ENCODE data around the gene PHF13.

DNA sequence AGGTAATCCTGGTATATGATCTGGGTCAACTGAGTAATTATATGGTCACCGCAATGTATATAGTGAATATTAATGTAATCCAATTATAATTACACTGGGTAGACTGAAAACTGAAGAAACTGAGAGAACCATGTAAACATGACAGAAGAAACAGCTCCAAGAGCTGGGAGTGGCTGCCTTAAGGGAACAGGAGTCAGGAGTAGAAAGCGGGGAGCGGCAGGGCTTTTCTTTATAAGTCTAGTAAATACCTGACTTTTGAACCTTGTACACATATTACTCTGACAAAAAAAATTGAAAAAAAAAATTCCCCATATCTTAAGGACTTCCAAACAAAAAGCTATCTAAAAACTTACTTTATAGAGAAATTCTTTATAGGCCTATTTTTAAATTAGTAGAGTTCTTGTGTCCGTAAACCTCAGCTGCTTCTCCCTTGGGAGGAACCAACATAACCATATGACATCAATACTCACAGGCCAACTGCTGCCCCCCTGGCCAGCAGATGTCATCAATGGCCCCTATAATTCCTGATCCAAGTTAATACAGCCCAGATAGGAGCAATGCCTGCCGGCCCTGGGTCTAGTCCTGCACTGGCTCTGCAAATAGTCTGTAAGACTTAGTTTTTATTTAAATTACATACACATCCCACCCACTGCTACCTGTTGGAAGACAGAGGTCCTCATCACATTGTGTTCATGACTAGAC is 45.0 kb downstream of the PHF13 start:
- TF ChIP-seq POLR2AphosphoS5 (IDR thresholded peaks at IDR 0.05) (no peak), POLR2A (IDR thresholded peaks at IDR 0.05) (no peak)
- TF ChIP-seq, protein P1, sequence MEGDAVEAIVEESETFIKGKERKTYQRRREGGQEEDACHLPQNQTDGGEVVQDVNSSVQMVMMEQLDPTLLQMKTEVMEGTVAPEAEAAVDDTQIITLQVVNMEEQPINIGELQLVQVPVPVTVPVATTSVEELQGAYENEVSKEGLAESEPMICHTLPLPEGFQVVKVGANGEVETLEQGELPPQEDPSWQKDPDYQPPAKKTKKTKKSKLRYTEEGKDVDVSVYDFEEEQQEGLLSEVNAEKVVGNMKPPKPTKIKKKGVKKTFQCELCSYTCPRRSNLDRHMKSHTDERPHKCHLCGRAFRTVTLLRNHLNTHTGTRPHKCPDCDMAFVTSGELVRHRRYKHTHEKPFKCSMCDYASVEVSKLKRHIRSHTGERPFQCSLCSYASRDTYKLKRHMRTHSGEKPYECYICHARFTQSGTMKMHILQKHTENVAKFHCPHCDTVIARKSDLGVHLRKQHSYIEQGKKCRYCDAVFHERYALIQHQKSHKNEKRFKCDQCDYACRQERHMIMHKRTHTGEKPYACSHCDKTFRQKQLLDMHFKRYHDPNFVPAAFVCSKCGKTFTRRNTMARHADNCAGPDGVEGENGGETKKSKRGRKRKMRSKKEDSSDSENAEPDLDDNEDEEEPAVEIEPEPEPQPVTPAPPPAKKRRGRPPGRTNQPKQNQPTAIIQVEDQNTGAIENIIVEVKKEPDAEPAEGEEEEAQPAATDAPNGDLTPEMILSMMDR (IDR thresholded peaks at IDR 0.05): no peak

All from prostate gland (tissue), 2 donors.